ENCODE measurements around the gene KCNRG.
"Not testable (repeated sequence)": the region's sequence is repeated elsewhere in the genome, so short reads cannot be mapped to it uniquely, and the experiment has no call there.

Gene KCNRG

GRCh38 chr13:49986471-49986870 lies 28.8 kb upstream of the KCNRG start:
- Histone ChIP-seq H3K9ac (no peak overlapping the region), H3K4me2 (no peak overlapping the region), H3K27ac (no peak overlapping the region), H3K9me3 (replicated peaks in 1 of 11) (peaks cover 0 to 7% (median 0%) of the 10 kb centered on the region in 11 experiments; a peak in 3 of 22 replicates), H3K36me3 (peaks cover 33 to 86% (median 65%) of the 10 kb centered on the region in 11 experiments), H3K27me3 (no peaks in the 10 kb centered on the region), H3K4me1 (peaks cover 0 to 11% (median 1%) of the 10 kb centered on the region in 10 experiments; a peak in 6 of 20 replicates), H3K4me3 (no peak overlapping the region), H4K20me1 (no peaks in the 10 kb centered on the region)
- TF ChIP-seq Cebpa-rat (IDR thresholded peaks at IDR 0.05) = no peak

GRCh38 chr13:49990612-49991011 lies 24.6 kb upstream of the KCNRG start:
- H3K4me3 ChIP-seq; H3K27ac ChIP-seq; H3K9me3 ChIP-seq (replicated peaks in 1 of 11); H3K4me2 ChIP-seq; H3K9ac ChIP-seq; H4K20me1 ChIP-seq; H3K27me3 ChIP-seq: not testable (repeated sequence)
- H3K4me1 ChIP-seq = peaks cover 11 to 29% (median 23%) of the 10 kb centered on the region in 10 experiments
- H3K36me3 ChIP-seq = peaks cover 27 to 75% (median 48%) of the 10 kb centered on the region in 11 experiments

GRCh38 chr13:49993111-49993510 lies 22.1 kb upstream of the KCNRG start:
- Histone ChIP-seq H4K20me1 (peaks cover 0 to 5% (median 3%) of the 10 kb centered on the region in 11 experiments; a peak in 11 of 22 replicates), H3K27me3 (no peaks in the 10 kb centered on the region), H3K9me3 (replicated peaks in 1 of 11) (no peaks in the 10 kb centered on the region), H3K27ac (no peak overlapping the region; a peak in 1 of 22 replicates), H3K4me2 (no peak overlapping the region; a peak in 1 of 22 replicates), H3K36me3 (peaks cover 21 to 59% (median 34%) of the 10 kb centered on the region in 11 experiments), H3K4me3 (no peak overlapping the region), H3K9ac (no peak overlapping the region), H3K4me1 (peaks cover 14 to 34% (median 27%) of the 10 kb centered on the region in 10 experiments)
- TF ChIP-seq Cebpa-rat (IDR thresholded peaks at IDR 0.05) = no peak

DNA sequence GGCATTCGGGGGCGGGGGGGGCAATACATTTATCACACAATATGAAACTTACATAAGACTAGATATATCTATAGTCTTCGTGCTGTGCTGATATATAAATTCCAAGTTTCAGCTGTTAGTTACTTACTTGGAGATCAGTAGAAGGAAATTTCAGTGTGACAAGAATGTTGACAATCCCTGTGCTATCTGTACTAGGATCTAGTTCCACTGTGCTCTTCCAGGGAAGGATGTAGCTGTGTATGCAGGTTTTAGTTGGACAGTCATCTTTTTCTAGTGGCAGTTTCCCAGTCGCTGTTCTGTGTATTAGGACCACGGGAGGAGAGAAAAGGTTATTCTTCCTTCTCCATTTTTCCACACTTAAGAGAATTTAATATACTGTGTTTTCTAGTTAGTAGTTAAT lies 21.6 kb upstream of the KCNRG start:
- H3K27ac ChIP-seq = peak overlapping the region in 1 of 11 experiments; percentile 25; a peak in 2 of 22 replicates
- no peak for TF ChIP-seq Cebpa-rat (IDR thresholded peaks at IDR 0.05)
- peaks cover 20 to 39% (median 32%) of the 10 kb centered on the region in 10 experiments for H3K4me1 ChIP-seq
- H3K36me3 ChIP-seq = peaks cover 21 to 59% (median 34%) of the 10 kb centered on the region in 11 experiments; a peak in 21 of 22 replicates
- H3K27me3 ChIP-seq = no peaks in the 10 kb centered on the region
- no peak overlapping the region for H3K4me3 ChIP-seq
- no peak overlapping the region for H3K4me2 ChIP-seq
- H3K9me3 ChIP-seq (replicated peaks in 1 of 11) = no peaks in the 10 kb centered on the region
- H4K20me1 ChIP-seq = peaks cover 3 to 11% (median 8%) of the 10 kb centered on the region in 11 experiments; a peak in 18 of 22 replicates
- H3K9ac ChIP-seq = no peak overlapping the region

- peak overlapping the region; percentile 88 to 100 (median 99) for H3K27ac ChIP-seq
- H3K9ac ChIP-seq = peak overlapping the region; percentile 87 to 100 (median 96)
- peak overlapping the region; percentile 63 to 79 (median 72) for H3K4me3 ChIP-seq
Observed at GRCh38 chr13:49995625-49996101, 19.6 kb upstream of the KCNRG start.

DNA sequence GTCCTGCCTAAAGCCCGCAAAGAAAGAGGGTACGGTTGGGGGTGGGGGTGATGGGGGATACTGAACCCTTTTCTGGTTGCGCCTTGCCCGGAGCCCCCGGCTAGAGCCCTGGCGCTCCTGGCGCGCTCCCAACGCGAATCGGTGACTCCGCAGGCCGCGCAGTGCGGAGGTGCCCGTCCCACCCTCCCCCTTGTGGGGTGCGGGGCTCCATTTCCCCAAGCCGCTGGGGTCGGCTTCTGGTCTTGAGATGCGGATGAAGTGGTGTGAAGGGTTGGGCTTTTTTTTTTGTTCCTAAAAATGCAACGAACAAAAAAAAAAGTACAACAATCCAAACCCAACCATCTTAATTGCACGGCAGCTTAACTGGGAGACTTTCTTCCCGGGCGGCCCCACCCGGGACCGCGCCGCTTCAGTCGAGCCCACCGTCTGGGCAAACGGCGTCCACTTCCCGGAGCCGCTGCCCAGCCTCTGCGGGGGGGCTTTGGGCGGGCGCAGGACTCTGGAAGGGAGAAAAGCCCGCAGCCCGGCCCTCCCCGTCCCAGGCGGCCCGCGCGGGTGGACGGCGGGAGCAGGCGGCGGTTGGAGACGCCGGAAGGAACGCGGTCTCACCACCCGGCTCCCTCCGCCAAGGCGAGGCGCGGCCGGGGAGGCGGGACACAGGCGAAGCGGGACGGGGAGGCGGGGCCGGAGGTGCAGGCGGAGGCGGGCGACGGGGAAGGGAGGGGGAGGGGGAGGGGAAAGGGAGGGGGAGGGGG lies 18.9 kb upstream of the KCNRG start:
- Histone ChIP-seq H3K9me3 (replicated peaks in 1 of 11) (no peaks in the 10 kb centered on the region), H3K4me2 (peak overlapping the region; percentile 79 to 94 (median 85)), H4K20me1 (peaks cover 21 to 38% (median 35%) of the 10 kb centered on the region in 11 experiments; a peak in 20 of 22 replicates), H3K9ac (peak overlapping the region; percentile 87 to 100 (median 96)), H3K36me3 (peaks cover 33 to 60% (median 41%) of the 10 kb centered on the region in 11 experiments; a peak in 21 of 22 replicates), H3K27ac (peak overlapping the region; percentile 88 to 100 (median 99)), H3K27me3 (no peaks in the 10 kb centered on the region), H3K4me3 (peak overlapping the region; percentile 63 to 79 (median 72)), H3K4me1 (peaks cover 46 to 66% (median 57%) of the 10 kb centered on the region in 10 experiments)
- no peak for TF ChIP-seq Cebpa-rat (IDR thresholded peaks at IDR 0.05)

More at GRCh38 chr13:49995625-49996101, 19.6 kb upstream of the KCNRG start:
- Histone ChIP-seq H3K9me3 (replicated peaks in 1 of 11) (no peaks in the 10 kb centered on the region), H3K27me3 (no peaks in the 10 kb centered on the region), H4K20me1 (peaks cover 16 to 31% (median 28%) of the 10 kb centered on the region in 11 experiments; a peak in 20 of 22 replicates), H3K4me1 (peaks cover 40 to 59% (median 50%) of the 10 kb centered on the region in 10 experiments), H3K36me3 (peaks cover 29 to 59% (median 38%) of the 10 kb centered on the region in 11 experiments; a peak in 21 of 22 replicates), H3K4me2 (peak overlapping the region; percentile 79 to 94 (median 85))
- no peak for TF ChIP-seq Cebpa-rat (IDR thresholded peaks at IDR 0.05)

- peak within 1 kb of the TSS; percentile 69 to 95 (median 84) for H3K4me3 ChIP-seq
- peak within 1 kb of the TSS; percentile 92 to 100 (median 99) for H3K27ac ChIP-seq
- H3K27me3 ChIP-seq = no peaks in the 10 kb centered on the region
- peaks cover 52 to 74% (median 63%) of the 10 kb centered on the region in 10 experiments for H3K4me1 ChIP-seq
- TF ChIP-seq Cebpa-rat (IDR thresholded peaks at IDR 0.05) = no peak
- H3K9me3 ChIP-seq (replicated peaks in 1 of 11) = no peaks in the 10 kb centered on the region
- H3K4me2 ChIP-seq = peak within 1 kb of the TSS; percentile 85 to 95 (median 93)
- H3K9ac ChIP-seq = peak within 1 kb of the TSS; percentile 96 to 100 (median 99)
- peaks cover 27 to 45% (median 43%) of the 10 kb centered on the region in 11 experiments; a peak in 20 of 22 replicates for H4K20me1 ChIP-seq
- peaks cover 38 to 60% (median 42%) of the 10 kb centered on the region in 11 experiments for H3K36me3 ChIP-seq
Observed at GRCh38 chr13:49996951-49997895, 18.0 kb upstream of the KCNRG start, which contains the start of gene TRIM13. TRIM13 (plus strand) TSS chr13:49997042; CDS start chr13:50011941, 14,899 bp downstream.

GRCh38 chr13:49997955-49998354 lies 17.3 kb upstream of the KCNRG start:
- peak overlapping the region; percentile 92 to 100 (median 99); a peak in 21 of 22 replicates for H3K27ac ChIP-seq
- peak overlapping the region; percentile 95 to 100 (median 99) for H3K9ac ChIP-seq
- H3K4me3 ChIP-seq = peak overlapping the region; percentile 69 to 95 (median 84)
- peak overlapping the region; percentile 70 to 95 (median 90) for H3K4me2 ChIP-seq
- peaks cover 32 to 52% (median 49%) of the 10 kb centered on the region in 11 experiments; a peak in 21 of 22 replicates for H4K20me1 ChIP-seq
- H3K27me3 ChIP-seq = no peaks in the 10 kb centered on the region
- peaks cover 45 to 60% (median 49%) of the 10 kb centered on the region in 11 experiments for H3K36me3 ChIP-seq
- H3K9me3 ChIP-seq (replicated peaks in 1 of 11) = no peaks in the 10 kb centered on the region
- H3K4me1 ChIP-seq = peaks cover 55 to 78% (median 70%) of the 10 kb centered on the region in 10 experiments
- TF ChIP-seq Cebpa-rat (IDR thresholded peaks at IDR 0.05) = no peak
